ENCODE data around the gene DGKI. TPM values are rescaled to one million over a fixed set of nuclear protein-coding genes. Genes with fewer than 3 reads are reported as not detected.

The DGKI gene
- total RNA-seq, 1 donor from 2014 or later: 1.3 TPM

GRCh38 chr7:137611606-137612005 is 235.2 kb downstream of the DGKI start:
- intact Hi-C loops (cut with micrococcal nuclease): no loop called here

GRCh38 chr7:137609500-137609899 is 237.3 kb downstream of the DGKI start:
- no peak overlapping the region for H3K27ac ChIP-seq (replicated peaks)
- TF ChIP-seq CTCF (IDR thresholded peaks at IDR 0.05; ENCODE audit: borderline replicate concordance): no peak
- intact Hi-C loops (cut with micrococcal nuclease): no loop called here
- DNase-seq: no peak
- no peaks in the 10 kb centered on the region for H3K36me3 ChIP-seq
- H3K4me1 ChIP-seq: peaks cover 6% of the 10 kb centered on the region
- peaks cover 5% of the 10 kb centered on the region for H3K27me3 ChIP-seq (ENCODE audit: low read depth)
- H3K4me3 ChIP-seq: no peak overlapping the region
- no peaks in the 10 kb centered on the region for H3K9me3 ChIP-seq (replicated peaks)

More at GRCh38 chr7:137611606-137612005, 235.2 kb downstream of the DGKI start:
- Histone ChIP-seq H3K27ac (replicated peaks) (no peak overlapping the region), H3K27me3 (ENCODE audit: low read depth) (peaks cover 5% of the 10 kb centered on the region), H3K4me1 (peaks cover 6% of the 10 kb centered on the region), H3K36me3 (no peaks in the 10 kb centered on the region), H3K9me3 (replicated peaks) (no peaks in the 10 kb centered on the region), H3K4me3 (no peak overlapping the region)
- DNase-seq: no peak
- TF ChIP-seq CTCF (IDR thresholded peaks at IDR 0.05; ENCODE audit: borderline replicate concordance): no peak

GRCh38 chr7:137606061-137606674 is 240.6 kb downstream of the DGKI start:
- intact Hi-C loops (cut with micrococcal nuclease): no loop called here
- TF ChIP-seq CTCF (IDR thresholded peaks at IDR 0.05; ENCODE audit: borderline replicate concordance): peak; percentile 63
- no peaks in the 10 kb centered on the region for H3K9me3 ChIP-seq (replicated peaks)
- H3K27me3 ChIP-seq (ENCODE audit: low read depth): peaks cover 5% of the 10 kb centered on the region
- no peak overlapping the region for H3K4me3 ChIP-seq
- no peaks in the 10 kb centered on the region for H3K36me3 ChIP-seq
- peaks cover 6% of the 10 kb centered on the region for H3K4me1 ChIP-seq
- DNase-seq: no peak
- H3K27ac ChIP-seq (replicated peaks): no peak overlapping the region

GRCh38 chr7:137603043-137603442 is 243.7 kb downstream of the DGKI start:
- Histone ChIP-seq H3K4me1 (no peaks in the 10 kb centered on the region), H3K27ac (replicated peaks) (no peak overlapping the region), H3K27me3 (ENCODE audit: low read depth) (peaks cover 5% of the 10 kb centered on the region), H3K36me3 (no peaks in the 10 kb centered on the region), H3K4me3 (no peak overlapping the region), H3K9me3 (replicated peaks) (no peaks in the 10 kb centered on the region)
- TF ChIP-seq CTCF (IDR thresholded peaks at IDR 0.05; ENCODE audit: borderline replicate concordance): no peak
- DNase-seq: no peak
- intact Hi-C loops (cut with micrococcal nuclease): no loop called here

- intact Hi-C loops (cut with micrococcal nuclease): no loop called here
- no peak overlapping the region for H3K4me3 ChIP-seq
- no peak for DNase-seq
Observed at GRCh38 chr7:137601642-137602041, 245.1 kb downstream of the DGKI start.

More at GRCh38 chr7:137601642-137602041, 245.1 kb downstream of the DGKI start:
- Histone ChIP-seq H3K36me3 (no peaks in the 10 kb centered on the region), H3K27me3 (ENCODE audit: low read depth) (peaks cover 4% of the 10 kb centered on the region), H3K9me3 (replicated peaks) (no peaks in the 10 kb centered on the region), H3K27ac (replicated peaks) (no peak overlapping the region), H3K4me1 (no peaks in the 10 kb centered on the region)
- no peak for TF ChIP-seq CTCF (IDR thresholded peaks at IDR 0.05; ENCODE audit: borderline replicate concordance)

All from left ventricle myocardium inferior (tissue), 1 donor.